HuH-7.5 (cell line): ENCODE data around the gene EVPLL.
"Not testable (repeated sequence)": the region's sequence is repeated elsewhere in the genome, so short reads cannot be mapped to it uniquely, and the experiment has no call there.

ENCODE experiments used
- DNase-seq: peaks from one replicate; pipeline ENCODE4 v3.0.0; 2011; ENCODE audit warnings: low spot score

EVPLL gene

GRCh38 chr17:18425593-18425992 lies 48.0 kb downstream of the EVPLL start:
- DNase-seq, result not testable (repeated sequence)

- not testable (repeated sequence) for DNase-seq
These were observed 49.1 kb downstream of the EVPLL start for GRCh38 chr17:18426639-18427038.

GRCh38 chr17:18432206-18432605 lies 54.6 kb downstream of the EVPLL start:
- not testable (repeated sequence) for DNase-seq
